ENCODE data around the gene TAF6L. TPM values are rescaled to one million over a fixed set of nuclear protein-coding genes. Genes with fewer than 3 reads are reported as not detected.

TAF6L gene
- total and polyA plus RNA-seq, 9 of the 15 experiments (the other 6 are each of a cell fraction or from before 2014, with no cell fraction given) = 0.04 to 45.5 (median 20.8) TPM

DNA sequence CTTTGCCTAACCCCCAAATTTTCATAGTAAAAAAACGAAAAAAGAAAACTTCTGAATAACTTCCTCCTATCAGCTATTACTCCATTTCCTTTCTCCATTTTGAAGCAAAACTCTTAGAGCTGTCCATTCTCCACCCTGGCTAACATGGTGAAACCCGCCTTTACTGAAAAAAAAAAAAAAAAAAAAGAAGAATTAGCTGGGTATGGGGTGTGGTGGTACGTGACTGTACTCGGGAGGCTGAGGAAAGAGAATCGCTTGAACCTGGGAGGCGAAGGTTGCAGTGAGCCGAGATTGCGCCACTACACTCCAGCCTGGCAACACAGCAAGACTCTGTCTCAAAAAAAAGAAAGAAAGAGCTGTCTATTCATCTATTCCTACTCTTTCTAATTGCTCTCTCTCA lies 45.4 kb downstream of the TAF6L start (continued):
- TF ChIP-seq, protein P1, sequence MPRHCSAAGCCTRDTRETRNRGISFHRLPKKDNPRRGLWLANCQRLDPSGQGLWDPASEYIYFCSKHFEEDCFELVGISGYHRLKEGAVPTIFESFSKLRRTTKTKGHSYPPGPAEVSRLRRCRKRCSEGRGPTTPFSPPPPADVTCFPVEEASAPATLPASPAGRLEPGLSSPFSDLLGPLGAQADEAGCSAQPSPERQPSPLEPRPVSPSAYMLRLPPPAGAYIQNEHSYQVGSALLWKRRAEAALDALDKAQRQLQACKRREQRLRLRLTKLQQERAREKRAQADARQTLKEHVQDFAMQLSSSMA (CRISPR knock-in tag; IDR thresholded peaks at IDR 0.05) = no peak
- TF ChIP-seq RBM22 (IDR thresholded peaks at IDR 0.05; ENCODE audit: low read depth, low read length, poor library complexity, severe bottlenecking) (no peak), ELF4 (CRISPR knock-in tag; IDR thresholded peaks at IDR 0.05) (no peak), FOXM1 (IDR thresholded peaks at IDR 0.05; ENCODE audit: low read depth) (no peak), FOXM1 (CRISPR knock-in tag; IDR thresholded peaks at IDR 0.05; ENCODE audit: low read depth) (no peak)

DNA sequence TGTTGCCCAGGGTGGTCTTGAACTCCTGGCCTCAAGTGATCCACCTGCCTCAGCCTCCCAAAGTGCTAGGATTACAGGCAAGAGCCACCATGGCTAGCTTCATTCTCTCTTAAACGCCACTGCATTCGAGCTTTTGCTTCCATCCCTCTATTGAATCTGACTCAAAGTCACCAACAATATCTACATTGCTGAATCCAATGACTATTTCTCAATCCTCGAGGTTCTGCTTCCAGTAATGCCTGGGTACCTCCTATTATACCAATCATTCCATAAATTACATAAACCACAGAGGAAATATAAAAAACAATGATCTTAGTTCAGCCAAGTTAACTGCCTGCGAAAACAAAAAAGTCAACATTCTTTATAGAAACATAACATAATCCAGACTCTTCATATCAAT lies 45.9 kb downstream of the TAF6L start:
- WGBS (ENCODE audit: insufficient coverage, low coverage, missing lambda C conversion rate) = 91% methylated on average over 4 of the region's 4 CpGs
- H4K20me1 ChIP-seq (replicated peaks; ENCODE audit: control insufficient read depth, insufficient read depth, low read length) = no peaks in the 10 kb centered on the region
- CTCF ChIA-PET (ENCODE audit: low intra/inter-chr PET ratio) = no interaction called here
- no peaks in the 10 kb centered on the region for H3K9me1 ChIP-seq (ENCODE audit: control insufficient read depth, insufficient read depth, low read length)
- H3K36me3 ChIP-seq (ENCODE audit: control insufficient read depth, insufficient read depth, low read length) = peaks cover 23% of the 10 kb centered on the region; the same call in 2 of the 3 replicates
- H3K79me2 ChIP-seq (ENCODE audit: control insufficient read depth, insufficient read depth, low read length) = no peaks in the 10 kb centered on the region
- H3K4me1 ChIP-seq (replicated peaks in 1 of 2; ENCODE audit: control insufficient read depth in 2 of 2, insufficient read depth in 2 of 2, low read length in 2 of 2) = no peaks in the 10 kb centered on the region; a peak in 1 of 5 replicates
- intact Hi-C loops (cut with micrococcal nuclease) (no loop called here), in situ Hi-C loops (cut with MboI) (no loop called here)
- H3K9ac ChIP-seq (ENCODE audit: insufficient read depth in 1 of 2, low read depth in 2 of 2, low read length in 2 of 2) = no peak overlapping the region
- POLR2A ChIA-PET = interaction anchor here (0.9 to 4.5 kb wide), 8 partner anchors 10 to 31 kb away, joined by 3 to 40 read pairs (median 10); partner anchors contain the start of genes NXF1, STX5 and TEX54
- no peak for FAIRE-seq
- no peak overlapping the region for H3K4me3 ChIP-seq
- no peak overlapping the region for H3K4me2 ChIP-seq (ENCODE audit: insufficient read depth, low read length)
- H3K27me3 ChIP-seq (ENCODE audit: control insufficient read depth in 2 of 2, insufficient read depth in 2 of 2, low read length in 2 of 2) = no peaks in the 10 kb centered on the region
- no peaks in the 10 kb centered on the region for H3K9me3 ChIP-seq (replicated peaks; ENCODE audit: control insufficient read depth, insufficient read depth, low read depth, low read length)
- H3K27ac ChIP-seq (ENCODE audit: extremely low read depth, low read depth, low read length) = no peak overlapping the region
- no peak for ATAC-seq
- DNase-seq (ENCODE audit: extremely low read depth in 1 of 4, low spot score in 3 of 4) = no peak
- BruUV-seq (replicated peaks) = no TSS peak
- H2AFZ ChIP-seq (ENCODE audit: low read depth, low read length) = no peak overlapping the region
- TF ChIP-seq KAT7 (CRISPR knock-in tag; IDR thresholded peaks at IDR 0.05; ENCODE audit: borderline replicate concordance) (no peak), MCM3 (IDR thresholded peaks at IDR 0.05) (no peak), RFX7 (CRISPR knock-in tag; IDR thresholded peaks at IDR 0.05) (no peak), BACH1 (tag; IDR thresholded peaks at IDR 0.05) (no peak), KDM5B (IDR thresholded peaks at IDR 0.05; ENCODE audit: insufficient replicate concordance, low read depth, low read length) (no peak)
